ENCODE data around the gene GABPB1. TPM values are rescaled to one million over a fixed set of nuclear protein-coding genes. Genes with fewer than 3 reads are reported as not detected.
"Not testable (repeated sequence)": the region's sequence is repeated elsewhere in the genome, so short reads cannot be mapped to it uniquely, and the experiment has no call there.

The GABPB1 gene
- polyA plus RNA-seq, 1 of the 3 experiments (the other 2 are of a cell fraction), result 12.8 TPM

GRCh38 chr15:50391561-50391960 lies 36.6 kb upstream of the GABPB1 start:
- H3K36me3 ChIP-seq (replicated peaks in 1 of 2; ENCODE audit: control insufficient read depth in 1 of 2, insufficient read depth in 2 of 2, low read length in 1 of 2); H3K9me2 ChIP-seq; H3K9me3 ChIP-seq; H3F3A ChIP-seq (replicated peaks; ENCODE audit: insufficient read depth); H3K79me2 ChIP-seq (ENCODE audit: insufficient read depth); H3K4me1 ChIP-seq (ENCODE audit: control insufficient read depth in 1 of 2, insufficient read depth in 2 of 2, low read depth in 1 of 2, low read length in 1 of 2); H2AFZ ChIP-seq (ENCODE audit: low read depth); H3K9ac ChIP-seq; DNase-seq; H4K20me1 ChIP-seq (ENCODE audit: insufficient read depth); H3K4me3 ChIP-seq (ENCODE audit: low read depth in 2 of 2, low read length in 1 of 2); H3K27me3 ChIP-seq (ENCODE audit: insufficient read depth); H3K4me2 ChIP-seq: not testable (repeated sequence)
- ChIA-PET CTCF (interaction anchor here (0.7 kb wide), 1 partner anchor 14 kb away, joined by 3 read pairs; no protein-coding TSS in a partner anchor), POLR2A (interaction anchor here (0.9 kb wide), 1 partner anchor 19 kb away, joined by 3 read pairs; no protein-coding TSS in a partner anchor)
- 91% methylated on average over 4 of the region's 4 CpGs for WGBS (ENCODE audit: low lambda C conversion rate)
- peak overlapping the region; percentile 48 to 68; a peak in 2 of 4 replicates for H3K27ac ChIP-seq (ENCODE audit: low read depth in 2 of 2, low read length in 1 of 2)

- no peaks in the 10 kb centered on the region for H3K9me3 ChIP-seq
- no peaks in the 10 kb centered on the region for H3K36me3 ChIP-seq (replicated peaks in 1 of 2; ENCODE audit: control insufficient read depth in 1 of 2, insufficient read depth in 2 of 2, low read length in 1 of 2)
- peaks cover 0 to 3% of the 10 kb centered on the region in 2 experiments; a peak in 1 of 4 replicates for H3K4me1 ChIP-seq (ENCODE audit: control insufficient read depth in 1 of 2, insufficient read depth in 2 of 2, low read depth in 1 of 2, low read length in 1 of 2)
- POLR2A ChIA-PET, result interaction anchor here (0.7 to 0.9 kb wide), 2 partner anchors 18 to 35 kb away, joined by 3 to 4 read pairs; no protein-coding TSS in a partner anchor
- peaks cover 7% of the 10 kb centered on the region for H3F3A ChIP-seq (replicated peaks; ENCODE audit: insufficient read depth)
- no peaks in the 10 kb centered on the region for H3K9me2 ChIP-seq
- WGBS (ENCODE audit: low lambda C conversion rate), result 78% methylated on average over 4 of the region's 4 CpGs
- H2AFZ ChIP-seq (ENCODE audit: low read depth), result no peak overlapping the region
- H3K27me3 ChIP-seq (ENCODE audit: insufficient read depth), result no peaks in the 10 kb centered on the region
- H4K20me1 ChIP-seq (ENCODE audit: insufficient read depth), result no peaks in the 10 kb centered on the region
- TF ChIP-seq MXI1 (IDR thresholded peaks at IDR 0.05; ENCODE audit: low read depth, low read length) (no peak), SIN3A (IDR thresholded peaks at IDR 0.05; ENCODE audit: borderline replicate concordance, low read depth, low read length) (no peak), TEAD4 (IDR thresholded peaks at IDR 0.05; ENCODE audit: borderline replicate concordance, insufficient read depth) (no peak), EP300 (IDR thresholded peaks at IDR 0.05; ENCODE audit: borderline replicate concordance in 1 of 2, low read depth in 1 of 2, low read length in 1 of 2) (no peak), NRF1 (IDR thresholded peaks at IDR 0.05; ENCODE audit: low read depth, low read length) (no peak), FOSL2 (IDR thresholded peaks at IDR 0.05; ENCODE audit: borderline replicate concordance, low read depth) (no peak), CHD2 (IDR thresholded peaks at IDR 0.05; ENCODE audit: low read length, partially characterized antibody) (no peak), TCF12 (IDR thresholded peaks at IDR 0.05) (no peak), POLR2AphosphoS5 (IDR thresholded peaks at IDR 0.05; ENCODE audit: low read depth, low read length) (no peak), FOXM1 (IDR thresholded peaks at IDR 0.05; ENCODE audit: low read depth) (no peak), REST (IDR thresholded peaks at IDR 0.05; ENCODE audit: low read depth, low read length) (no peak), GABPA (IDR thresholded peaks at IDR 0.05; ENCODE audit: low read depth) (no peak), USF2 (IDR thresholded peaks at IDR 0.05; ENCODE audit: borderline replicate concordance, low read depth, low read length) (no peak), EZH2phosphoT487 (IDR thresholded peaks at IDR 0.05; ENCODE audit: borderline replicate concordance, low read depth) (no peak), USF1 (IDR thresholded peaks at IDR 0.05; ENCODE audit: borderline replicate concordance, low read depth) (no peak), JUND (IDR thresholded peaks at IDR 0.05) (no peak)
- TF ChIP-seq, protein P1, sequence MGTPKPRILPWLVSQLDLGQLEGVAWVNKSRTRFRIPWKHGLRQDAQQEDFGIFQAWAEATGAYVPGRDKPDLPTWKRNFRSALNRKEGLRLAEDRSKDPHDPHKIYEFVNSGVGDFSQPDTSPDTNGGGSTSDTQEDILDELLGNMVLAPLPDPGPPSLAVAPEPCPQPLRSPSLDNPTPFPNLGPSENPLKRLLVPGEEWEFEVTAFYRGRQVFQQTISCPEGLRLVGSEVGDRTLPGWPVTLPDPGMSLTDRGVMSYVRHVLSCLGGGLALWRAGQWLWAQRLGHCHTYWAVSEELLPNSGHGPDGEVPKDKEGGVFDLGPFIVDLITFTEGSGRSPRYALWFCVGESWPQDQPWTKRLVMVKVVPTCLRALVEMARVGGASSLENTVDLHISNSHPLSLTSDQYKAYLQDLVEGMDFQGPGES (IDR thresholded peaks at IDR 0.05; ENCODE audit: low read depth, low read length), result no peak
- H3K4me3 ChIP-seq (ENCODE audit: low read depth in 2 of 2, low read length in 1 of 2), result no peak overlapping the region
- no peak overlapping the region for H3K9ac ChIP-seq
- H3K79me2 ChIP-seq (ENCODE audit: insufficient read depth), result no peaks in the 10 kb centered on the region
- CTCF ChIA-PET, result interaction anchor here (0.7 kb wide), 2 partner anchors 9 to 13 kb away, joined by 3 read pairs; no protein-coding TSS in a partner anchor
- H3K27ac ChIP-seq (ENCODE audit: low read depth in 2 of 2, low read length in 1 of 2), result no peak overlapping the region
- no peak overlapping the region for H3K4me2 ChIP-seq
- DNase-seq, result no peak
Measured at GRCh38 chr15:50390554-50391264, 35.7 kb upstream of the GABPB1 start.
